Esophagus muscularis mucosa (tissue), 3 donors: ENCODE results near the gene APH1B.

Source experiments
- CTCF ChIP-seq, 3 experiments: fragments of 200-600 bp in 2 of 3; fragments of 450-650 bp in 1 of 3; sonication (generic) in 2 of 3; IDR thresholded peaks; one replicate each; pipeline ENCODE4 v1.5.1; 2017 to 2019; ENCODE audit warnings: antibody characterized with exemption in 3 of 3, mild to moderate bottlenecking in 2 of 3, moderate library complexity in 1 of 3
- POLR2A ChIP-seq: fragments of 450-650 bp; IDR thresholded peaks from one replicate; pipeline ENCODE4 v1.6.1; 2017; ENCODE audit warnings: antibody characterized with exemption, moderate library complexity, mild to moderate bottlenecking, low read depth

- TF ChIP-seq POLR2A (no peak), CTCF (IDR thresholded peaks at IDR 0.05) (no peak)
These were observed 69.9 kb downstream of the APH1B start for GRCh38 chr15:63347074-63347857.
